Left lung (tissue), 10 donors: ENCODE measurements around the gene NEMP1. TPM values are rescaled to one million over a fixed set of nuclear protein-coding genes. Genes with fewer than 3 reads are reported as not detected.

Experiments
- ATAC-seq: fragments of 200-7000 bp; cut with Tn5 transposase; one replicate; pipeline ENCODE4 v1.9.1; 2020; ENCODE audit warnings: moderate library complexity
- DNase-seq, 4 donors: peaks; one replicate each; pipeline ENCODE4 v3.0.0-alpha.2; 2013 to 2020
- H3K27ac ChIP-seq, 2 donors: fragments of 200-600 bp; sonication (generic) in 1 of 2; one replicate each; pipeline versions ENCODE4 v1.5.0 to v1.8.0; 2020 to 2021
- H3K27me3 ChIP-seq, 2 donors: fragments of 200-600 bp; sonication (generic) in 1 of 2; one replicate each; pipeline versions ENCODE4 v1.5.0 to v1.8.0; 2020 to 2021
- H3K36me3 ChIP-seq, 2 donors: fragments of 200-600 bp; sonication (generic) in 1 of 2; one replicate each; pipeline versions ENCODE4 v1.5.0 to v1.8.0; 2020 to 2021
- H3K4me1 ChIP-seq, 2 donors: fragments of 200-600 bp; one replicate each; pipeline ENCODE4 v1.8.0; 2021
- H3K4me3 ChIP-seq, 2 donors: fragments of 200-600 bp; sonication (generic) in 1 of 2; one replicate each; pipeline versions ENCODE4 v1.5.0 to v1.8.0; 2020 to 2021; ENCODE audit warnings: mild to moderate bottlenecking in 1 of 2
- H3K9me3 ChIP-seq, 2 donors: fragments of 200-600 bp; sonication (generic) in 1 of 2; one replicate each; pipeline versions ENCODE4 v1.5.0 to v1.8.0; 2020 to 2021
- intact Hi-C, 2 donors: fragments of 100-400 bp; cut with DNase I; formaldehyde crosslinking; loops; one replicate each; pipeline versions ENCODE4 v1.11.2 to v1.14.2; 2022
- polyA plus RNA-seq, 6 donors: library from polyadenylated mRNA; unstranded; fragments of 120-200 nt; gene quantifications; one replicate each; pipeline ENCODE4 v1.2.1, GENCODE V29; 2013; ENCODE audit not compliant: insufficient read length in 6 of 6
- total RNA-seq, 2 donors: library from RNA; stranded (reverse); fragmentation: NEBNext Ultra II Directional; extraction: Animal tissue kit (Norgen Biotek cat#: 25700); gene quantifications; one replicate each; pipeline ENCODE4 v1.2.1, GENCODE V29; 2021
- TF ChIP-seq, protein P1 (sequence below), 2 donors: fragments of 200-600 bp; sonication (generic) in 1 of 2; IDR thresholded peaks; one replicate each; pipeline versions ENCODE4 v1.5.0 to v1.8.0; 2021; ENCODE audit warnings: antibody characterized with exemption in 2 of 2
- donor health status: DM: no; HTN: yes; CAD: no.
- donor health status: DM: no; HTN: no; CAD: no.

The NEMP1 gene
- total and polyA plus RNA-seq, 8 donors, result 16.4 to 29.2 (median 26.6) TPM

- intact Hi-C loops, result no loop called here
- Histone ChIP-seq H3K27ac (no peak overlapping the region), H3K36me3 (peaks cover 0 to 16% of the 10 kb centered on the region in 2 donors), H3K27me3 (no peaks in the 10 kb centered on the region), H3K9me3 (no peaks in the 10 kb centered on the region), H3K4me1 (peaks cover 12 to 26% of the 10 kb centered on the region in 2 donors), H3K4me3 (no peak overlapping the region)
- TF ChIP-seq, protein P1, sequence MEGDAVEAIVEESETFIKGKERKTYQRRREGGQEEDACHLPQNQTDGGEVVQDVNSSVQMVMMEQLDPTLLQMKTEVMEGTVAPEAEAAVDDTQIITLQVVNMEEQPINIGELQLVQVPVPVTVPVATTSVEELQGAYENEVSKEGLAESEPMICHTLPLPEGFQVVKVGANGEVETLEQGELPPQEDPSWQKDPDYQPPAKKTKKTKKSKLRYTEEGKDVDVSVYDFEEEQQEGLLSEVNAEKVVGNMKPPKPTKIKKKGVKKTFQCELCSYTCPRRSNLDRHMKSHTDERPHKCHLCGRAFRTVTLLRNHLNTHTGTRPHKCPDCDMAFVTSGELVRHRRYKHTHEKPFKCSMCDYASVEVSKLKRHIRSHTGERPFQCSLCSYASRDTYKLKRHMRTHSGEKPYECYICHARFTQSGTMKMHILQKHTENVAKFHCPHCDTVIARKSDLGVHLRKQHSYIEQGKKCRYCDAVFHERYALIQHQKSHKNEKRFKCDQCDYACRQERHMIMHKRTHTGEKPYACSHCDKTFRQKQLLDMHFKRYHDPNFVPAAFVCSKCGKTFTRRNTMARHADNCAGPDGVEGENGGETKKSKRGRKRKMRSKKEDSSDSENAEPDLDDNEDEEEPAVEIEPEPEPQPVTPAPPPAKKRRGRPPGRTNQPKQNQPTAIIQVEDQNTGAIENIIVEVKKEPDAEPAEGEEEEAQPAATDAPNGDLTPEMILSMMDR (IDR thresholded peaks at IDR 0.05), result peak; percentile 34 to 55
- DNase-seq (peak in 1 of 4 donors; percentile 50), ATAC-seq (peak; percentile 57)
These were observed 70.4 kb downstream of the NEMP1 start for GRCh38 chr12:57008178-57008577.

- H3K27me3 ChIP-seq, result no peaks in the 10 kb centered on the region
- no peak for ATAC-seq
- peak overlapping the region in 1 of 2 donors; percentile 78 for H3K4me3 ChIP-seq
- H3K9me3 ChIP-seq, result no peaks in the 10 kb centered on the region
- intact Hi-C loops, result no loop called here
- TF ChIP-seq, protein P1 (IDR thresholded peaks at IDR 0.05), result no peak
- DNase-seq, result no peak
- peak overlapping the region; percentile 33 to 35 for H3K27ac ChIP-seq
- peaks cover 0 to 28% of the 10 kb centered on the region in 2 donors for H3K36me3 ChIP-seq
- peaks cover 12 to 26% of the 10 kb centered on the region in 2 donors for H3K4me1 ChIP-seq
These were observed 71.6 kb downstream of the NEMP1 start for GRCh38 chr12:57006809-57007475.

GRCh38 chr12:57005980-57006808 is 72.4 kb downstream of the NEMP1 start, which contains the start of gene ZBTB39:
Gene ZBTB39, minus strand, starts transcription at chr12:57006546. Its CDS starts 1,629 bp downstream, at chr12:57004917.
- intact Hi-C loops, result no loop called here
- Histone ChIP-seq H3K27ac (peak within 1 kb of the TSS; percentile 67 to 75), H3K9me3 (no peaks in the 10 kb centered on the region), H3K36me3 (peaks cover 0 to 32% of the 10 kb centered on the region in 2 donors), H3K4me1 (peaks cover 12 to 33% of the 10 kb centered on the region in 2 donors), H3K4me3 (peak within 1 kb of the TSS; percentile 78 to 94), H3K27me3 (no peaks in the 10 kb centered on the region)
- ATAC-seq (peak; percentile 86), DNase-seq (peak; percentile 45 to 87 (median 50))
- TF ChIP-seq, protein P1 (IDR thresholded peaks at IDR 0.05), result peak; percentile 41 to 47

Other genes starting within 250 kb of the NEMP1 start
- gene SDR9C7, start 144.4 kb downstream of the NEMP1 start, total RNA-seq, result not detected
- gene SDR9C7, start 144.4 kb downstream of the NEMP1 start, polyA plus RNA-seq, result under 1 TPM in 5 of 6 donors, not detected in 1; 0.10 to 0.21 (median 0.18) TPM
- gene RDH16, start 121.2 kb downstream of the NEMP1 start, total RNA-seq, result under 1 TPM; 0.20 to 0.45 TPM
- 1 to 10 TPM in 1 of 6 donors, under 1 TPM in 5; 0.60 to 1.1 (median 0.86) TPM for gene RDH16, start 121.2 kb downstream of the NEMP1 start, polyA plus RNA-seq
- 1 to 10 TPM; 3.8 to 6.1 TPM for gene ZBTB39, start 72.2 kb downstream of the NEMP1 start, total RNA-seq
- gene ZBTB39, start 72.2 kb downstream of the NEMP1 start, polyA plus RNA-seq, result 10 to 100 TPM in 5 of 6 donors, 1 to 10 TPM in 1; 9.0 to 12.4 (median 11.5) TPM
- gene TAC3, start 62.3 kb downstream of the NEMP1 start, total RNA-seq, result not detected
- gene TAC3, start 62.3 kb downstream of the NEMP1 start, polyA plus RNA-seq, result 1 to 10 TPM in 1 of 6 donors, under 1 TPM in 5; 0.31 to 1.1 (median 0.73) TPM
- under 1 TPM; 0.26 to 0.29 TPM for gene MYO1A, start 28.7 kb downstream of the NEMP1 start, total RNA-seq
- under 1 TPM in 4 of 6 donors, not detected in 2; 0.07 to 0.23 (median 0.13) TPM for gene MYO1A, start 28.7 kb downstream of the NEMP1 start, polyA plus RNA-seq
- 10 to 100 TPM; 28.4 to 40.1 TPM for gene NAB2, start 10.3 kb upstream of the NEMP1 start, total RNA-seq
- gene NAB2, start 10.3 kb upstream of the NEMP1 start, polyA plus RNA-seq, result 10 to 100 TPM; 38.4 to 52.0 (median 45.7) TPM
- 100 to 1,000 TPM; 200 to 237 TPM for gene STAT6, start 32.6 kb upstream of the NEMP1 start, total RNA-seq
- gene STAT6, start 32.6 kb upstream of the NEMP1 start, polyA plus RNA-seq, result 100 to 1,000 TPM; 137 to 173 (median 162) TPM
- gene LRP1, start 49.7 kb upstream of the NEMP1 start, total RNA-seq, result 100 to 1,000 TPM; 228 to 325 TPM
- 100 to 1,000 TPM; 108 to 149 (median 131) TPM for gene LRP1, start 49.7 kb upstream of the NEMP1 start, polyA plus RNA-seq
- not detected for gene LRP1-AS, start 68.8 kb upstream of the NEMP1 start, total RNA-seq
- gene LRP1-AS, start 68.8 kb upstream of the NEMP1 start, polyA plus RNA-seq, result 1 to 10 TPM in 1 of 6 donors, under 1 TPM in 4, not detected in 1; 0.24 to 1.0 (median 0.69) TPM
- gene NXPH4, start 138.0 kb upstream of the NEMP1 start, total RNA-seq, result 1 to 10 TPM in 1 of 2 donors, under 1 TPM in 1; 0.93 to 1.0 TPM
- 1 to 10 TPM in 4 of 6 donors, under 1 TPM in 2; 0.67 to 1.7 (median 1.4) TPM for gene NXPH4, start 138.0 kb upstream of the NEMP1 start, polyA plus RNA-seq
- gene SHMT2, start 150.9 kb upstream of the NEMP1 start, total RNA-seq, result 100 to 1,000 TPM in 1 of 2 donors, 10 to 100 TPM in 1; 64.7 to 116 TPM
- gene SHMT2, start 150.9 kb upstream of the NEMP1 start, polyA plus RNA-seq, result 10 to 100 TPM; 65.8 to 82.4 (median 75.6) TPM
- 1 to 10 TPM; 3.4 to 5.0 TPM for gene STAC3, start 172.4 kb upstream of the NEMP1 start, total RNA-seq
- 1 to 10 TPM; 2.9 to 5.1 (median 3.4) TPM for gene STAC3, start 172.4 kb upstream of the NEMP1 start, polyA plus RNA-seq